Kidney epithelial cell (primary cell): ENCODE data around the gene POLD4. TPM values are rescaled to one million over a fixed set of nuclear protein-coding genes. Genes with fewer than 3 reads are reported as not detected.
A peak's percentile ranks its signal among the peaks of the same experiment; 100 is the strongest.

ENCODE experiments used
- DNase-seq: peaks from one replicate; pipeline ENCODE4 v3.0.0-alpha.2; 2010; ENCODE audit warnings: low read depth
- H3K27me3 ChIP-seq: 2 replicates; pipeline ENCODE4 v1.6.0; 2011; ENCODE audit warnings: low read length; ENCODE audit not compliant: control insufficient read depth, insufficient read depth
- H3K36me3 ChIP-seq: 2 replicates; pipeline ENCODE4 v1.5.1; 2011; ENCODE audit warnings: low read length; ENCODE audit not compliant: control insufficient read depth, insufficient read depth
- H3K4me3 ChIP-seq: 2 replicates; pipeline ENCODE4 v1.5.1; 2011; ENCODE audit warnings: low read depth, mild to moderate bottlenecking, control low read depth, low read length
- total RNA-seq: library from RNA; depleted of rRNA; stranded (reverse); fragments of >200 nt; gene quantifications from 2 replicates; pipeline ENCODE4 v1.2.3, GENCODE V29; 2015
- TF ChIP-seq, protein P1 (sequence below): IDR thresholded peaks from 2 replicates; pipeline ENCODE4 v1.5.1; 2011; ENCODE audit warnings: mild to moderate bottlenecking, moderate library complexity, low read length, control low read depth, inconsistent platforms; ENCODE audit not compliant: insufficient read depth, poor library complexity, severe bottlenecking

POLD4 gene
- total RNA-seq, 1 donor from 2014 or later: 70.7 TPM

DNA sequence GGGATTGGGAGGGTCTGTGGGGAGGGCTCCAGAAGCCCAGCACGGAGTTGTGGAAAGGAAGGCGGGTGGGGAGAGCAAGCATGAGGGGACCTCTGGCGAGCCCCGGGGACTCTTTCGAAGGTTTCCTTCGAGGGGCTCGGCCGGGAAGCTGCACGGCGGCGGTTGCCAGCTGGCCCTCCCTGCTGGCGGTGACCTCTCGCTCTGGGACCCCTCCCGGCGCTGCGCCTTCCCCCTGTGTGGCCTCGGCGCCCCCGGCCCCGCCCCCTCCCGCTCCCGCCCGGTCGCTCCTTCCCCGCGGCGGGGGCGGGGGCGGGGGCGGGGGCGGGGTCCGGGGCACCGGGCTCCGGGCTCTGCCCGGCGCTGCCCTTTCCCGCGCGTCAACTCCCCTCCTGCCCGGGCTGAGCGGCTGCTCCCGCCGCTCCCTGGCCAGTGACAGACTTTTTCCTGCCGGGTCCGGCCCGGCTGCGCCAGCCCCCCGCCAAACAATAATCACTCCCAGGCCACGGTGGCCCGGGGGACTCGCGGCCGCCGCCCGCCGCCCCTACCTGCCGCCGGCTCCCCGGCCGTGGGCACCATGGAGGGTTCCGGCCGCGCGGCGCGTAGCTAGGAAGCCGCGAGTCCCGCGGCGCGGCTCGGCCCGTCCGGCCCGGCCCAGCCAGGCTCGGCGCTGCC, 19.1 kb upstream of the POLD4 start:
- peak overlapping the region; percentile 79 for H3K4me3 ChIP-seq
- H3K36me3 ChIP-seq: no peaks in the 10 kb centered on the region
- DNase-seq: no peak
- H3K27me3 ChIP-seq: no peaks in the 10 kb centered on the region
- TF ChIP-seq, protein P1, sequence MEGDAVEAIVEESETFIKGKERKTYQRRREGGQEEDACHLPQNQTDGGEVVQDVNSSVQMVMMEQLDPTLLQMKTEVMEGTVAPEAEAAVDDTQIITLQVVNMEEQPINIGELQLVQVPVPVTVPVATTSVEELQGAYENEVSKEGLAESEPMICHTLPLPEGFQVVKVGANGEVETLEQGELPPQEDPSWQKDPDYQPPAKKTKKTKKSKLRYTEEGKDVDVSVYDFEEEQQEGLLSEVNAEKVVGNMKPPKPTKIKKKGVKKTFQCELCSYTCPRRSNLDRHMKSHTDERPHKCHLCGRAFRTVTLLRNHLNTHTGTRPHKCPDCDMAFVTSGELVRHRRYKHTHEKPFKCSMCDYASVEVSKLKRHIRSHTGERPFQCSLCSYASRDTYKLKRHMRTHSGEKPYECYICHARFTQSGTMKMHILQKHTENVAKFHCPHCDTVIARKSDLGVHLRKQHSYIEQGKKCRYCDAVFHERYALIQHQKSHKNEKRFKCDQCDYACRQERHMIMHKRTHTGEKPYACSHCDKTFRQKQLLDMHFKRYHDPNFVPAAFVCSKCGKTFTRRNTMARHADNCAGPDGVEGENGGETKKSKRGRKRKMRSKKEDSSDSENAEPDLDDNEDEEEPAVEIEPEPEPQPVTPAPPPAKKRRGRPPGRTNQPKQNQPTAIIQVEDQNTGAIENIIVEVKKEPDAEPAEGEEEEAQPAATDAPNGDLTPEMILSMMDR: no peak

DNA sequence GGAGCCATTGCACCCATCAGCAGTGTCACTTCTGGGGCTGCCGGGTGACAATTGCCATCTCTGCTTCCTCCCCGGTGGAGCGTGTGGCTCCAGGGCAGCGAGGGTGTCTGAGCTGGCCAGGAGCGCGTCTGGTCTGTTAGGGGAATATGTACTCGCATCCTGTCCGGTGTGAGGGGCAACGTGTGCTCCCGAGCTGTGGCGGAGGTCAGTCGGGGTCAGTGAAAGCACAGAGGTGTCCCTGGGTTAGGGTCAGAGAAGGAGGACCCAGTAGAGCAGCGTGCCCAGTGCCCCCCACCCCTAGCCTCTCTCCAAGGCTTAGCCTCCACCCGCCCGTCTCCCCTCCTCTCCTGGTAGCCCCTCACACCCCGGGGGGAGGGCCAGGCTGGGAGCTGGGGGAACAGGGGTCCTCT, 18.6 kb upstream of the POLD4 start:
- no peak for DNase-seq
- TF ChIP-seq, protein P1: no peak
- Histone ChIP-seq H3K4me3 (peak overlapping the region; percentile 79), H3K27me3 (no peaks in the 10 kb centered on the region), H3K36me3 (no peaks in the 10 kb centered on the region)

DNA sequence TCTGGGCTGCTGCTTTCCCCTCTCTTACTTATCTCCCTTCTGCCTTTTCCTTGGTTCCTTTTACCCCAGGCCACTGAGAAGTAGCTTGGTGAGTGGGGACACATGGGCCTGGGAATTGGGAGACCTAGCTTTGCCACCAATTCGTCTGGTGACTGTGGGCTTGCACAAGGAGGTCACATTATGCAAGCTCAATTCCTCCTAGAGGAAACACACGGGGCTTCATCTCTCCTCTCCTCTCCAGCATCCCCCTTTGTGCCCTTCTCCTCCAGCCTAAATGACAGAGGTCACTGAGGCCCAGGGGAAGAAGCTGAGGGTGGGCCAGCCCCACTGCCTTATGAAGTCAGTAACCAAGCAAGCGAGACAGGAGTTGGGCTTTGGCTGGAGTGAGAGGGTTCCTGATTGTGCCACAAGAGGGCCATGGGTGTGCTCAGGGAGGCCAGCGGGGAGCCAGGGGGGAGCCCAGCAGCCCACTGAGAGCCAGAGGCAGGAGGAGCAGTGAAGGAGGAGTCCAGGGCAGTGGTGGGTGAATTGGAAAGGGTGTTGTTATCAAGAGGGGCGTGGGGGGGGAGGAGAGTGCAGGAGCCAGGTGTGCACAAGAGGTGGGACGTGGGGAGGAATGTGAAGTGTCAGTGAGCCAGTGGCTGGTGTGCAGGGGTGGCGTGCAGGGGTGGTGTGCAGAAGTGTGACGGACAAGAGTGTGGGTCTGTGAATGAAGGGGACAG, 18.0 kb upstream of the POLD4 start:
- Histone ChIP-seq H3K4me3 (peak overlapping the region; percentile 79), H3K27me3 (no peaks in the 10 kb centered on the region), H3K36me3 (no peaks in the 10 kb centered on the region)
- TF ChIP-seq, protein P1: peak; percentile 72
- no peak for DNase-seq

DNA sequence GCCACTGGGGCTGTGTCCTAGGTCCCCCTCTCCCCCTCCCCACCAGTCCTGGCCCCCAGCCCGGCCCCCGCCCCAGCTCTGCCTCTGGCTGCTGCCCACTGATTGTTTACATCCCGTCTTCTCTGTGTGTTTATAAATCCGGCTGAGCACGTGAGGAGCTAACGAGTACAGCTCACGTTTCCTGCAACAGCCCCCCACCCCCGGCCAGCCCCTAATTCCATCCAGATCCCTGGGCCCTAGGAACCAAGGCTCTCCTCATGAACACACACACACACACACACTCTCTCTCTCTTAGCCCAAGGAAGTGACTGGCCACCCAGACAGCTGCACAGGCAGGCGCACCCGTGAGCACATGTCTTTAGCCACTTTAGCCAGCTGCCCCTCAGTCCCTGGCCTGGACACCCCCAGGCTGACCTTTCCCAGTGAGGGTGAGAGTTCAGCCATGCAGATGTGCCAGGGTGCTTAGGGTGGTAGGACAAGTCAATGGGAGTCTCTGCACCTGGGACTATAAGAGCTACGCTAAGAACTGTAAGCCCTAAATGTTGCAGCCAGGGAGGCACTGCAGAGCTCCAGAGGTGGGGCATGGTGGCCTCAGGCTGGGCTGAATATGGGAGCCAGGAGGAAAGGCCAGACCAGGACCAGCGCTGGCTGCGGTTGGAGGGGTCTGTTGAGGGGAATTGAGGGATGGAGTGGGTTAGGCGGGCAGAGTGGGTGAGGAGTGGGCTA, 17.2 kb upstream of the POLD4 start:
- TF ChIP-seq, protein P1: no peak
- no peak for DNase-seq
- Histone ChIP-seq H3K4me3 (peak overlapping the region; percentile 9), H3K36me3 (peaks cover 1% of the 10 kb centered on the region), H3K27me3 (no peaks in the 10 kb centered on the region)

DNA sequence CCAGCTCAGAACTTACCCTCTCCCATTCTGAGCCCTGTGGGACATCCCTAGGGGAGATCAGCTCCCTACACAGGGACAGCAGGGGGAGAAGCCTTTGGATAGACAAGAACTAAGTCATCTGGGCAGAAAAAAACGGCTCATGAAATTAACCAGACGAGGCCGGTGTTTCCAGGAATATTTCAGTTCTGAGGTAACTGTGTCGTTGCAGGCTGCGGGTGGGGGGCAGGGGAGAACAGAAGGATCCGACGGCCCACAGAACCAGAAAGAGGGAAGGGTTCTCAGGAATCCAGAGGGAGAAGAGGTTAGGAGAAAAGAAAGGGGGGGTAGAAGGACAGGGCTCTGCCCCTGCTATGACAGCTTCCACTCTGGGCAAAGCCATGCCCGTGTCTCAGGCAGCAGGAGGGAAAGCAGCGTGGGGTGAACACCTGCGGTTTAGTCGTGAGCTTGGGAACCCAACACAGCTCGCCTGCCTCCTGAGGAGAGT, 16.5 kb upstream of the POLD4 start:
- TF ChIP-seq, protein P1: no peak
- DNase-seq: no peak
- H3K36me3 ChIP-seq: peaks cover 1% of the 10 kb centered on the region
- no peak overlapping the region for H3K4me3 ChIP-seq
- H3K27me3 ChIP-seq: no peaks in the 10 kb centered on the region
